A549 (cell line): ENCODE data around the gene MORN1.

Source experiments
- BHLHE40 ChIP-seq: IDR thresholded peaks from 2 replicates; pipeline ENCODE4 v1.6.1; 2012; ENCODE audit warnings: low read depth, low read length, inconsistent platforms
- CTCF ChIP-seq: fragments of >200 bp; sonication (Bioruptor Twin); formaldehyde crosslinking; IDR thresholded peaks from 3 replicates; pipeline ENCODE4 v1.5.1; 2016
- MAX ChIP-seq: IDR thresholded peaks from 2 replicates; pipeline ENCODE4 v1.6.1; 2012
- MAZ ChIP-seq: fragments of 150-350 bp; IDR thresholded peaks from 2 replicates; pipeline ENCODE4 v1.6.1; 2014; ENCODE audit warnings: antibody characterized with exemption, low read depth, low read length, borderline replicate concordance
- POLR2A ChIP-seq: IDR thresholded peaks from 2 replicates; pipeline ENCODE4 v1.6.1; 2012; ENCODE audit warnings: mild to moderate bottlenecking, low read length
- RAD21 ChIP-seq, 2 experiments: fragments of >200 bp in 1 of 2; sonication (Bioruptor Twin) in 1 of 2; formaldehyde crosslinking in 1 of 2; IDR thresholded peaks in 1 of 2; conservative IDR thresholded peaks in 1 of 2; 2 replicates in 1 of 2; 3 replicates in 1 of 2; pipeline ENCODE4 v1.6.1; 2012 to 2018; ENCODE audit warnings: inconsistent platforms in 1 of 2
- RCOR1 ChIP-seq: fragments of 150-350 bp; IDR thresholded peaks from 2 replicates; pipeline ENCODE4 v1.6.1; 2014; ENCODE audit warnings: antibody characterized with exemption, low read length, low read depth
- SMC3 ChIP-seq: fragments of >200 bp; sonication (Bioruptor Twin); formaldehyde crosslinking; IDR thresholded peaks from 3 replicates; pipeline ENCODE4 v1.6.1; 2018; ENCODE audit warnings: inconsistent platforms

- TF ChIP-seq RAD21 (conservative IDR thresholded peaks at IDR 0.05 in 1 of 2, IDR thresholded peaks at IDR 0.05 in 1 of 2): no peak
- no peak for TF ChIP-seq CTCF
- no peak for TF ChIP-seq MAX
- no peak for TF ChIP-seq BHLHE40
- no peak for TF ChIP-seq RCOR1
- no peak for TF ChIP-seq MAZ
- no peak for TF ChIP-seq SMC3
- no peak for TF ChIP-seq POLR2A
These were observed 51.9 kb downstream of the MORN1 start for GRCh38 chr1:2339206-2340085.
